GM18498 (cell line): ENCODE results near the gene DENND2A.
"Not testable (repeated sequence)": the region's sequence is repeated elsewhere in the genome, so short reads cannot be mapped to it uniquely, and the experiment has no call there.

ENCODE experiments used
- ATAC-seq: cut with Tn5 transposase; IDR thresholded peaks from one replicate; pipeline ENCODE4 v1.9.1; 2021; ENCODE audit warnings: mild to moderate bottlenecking, moderate library complexity; ENCODE audit not compliant: unreplicated experiment

The DENND2A gene

DNA sequence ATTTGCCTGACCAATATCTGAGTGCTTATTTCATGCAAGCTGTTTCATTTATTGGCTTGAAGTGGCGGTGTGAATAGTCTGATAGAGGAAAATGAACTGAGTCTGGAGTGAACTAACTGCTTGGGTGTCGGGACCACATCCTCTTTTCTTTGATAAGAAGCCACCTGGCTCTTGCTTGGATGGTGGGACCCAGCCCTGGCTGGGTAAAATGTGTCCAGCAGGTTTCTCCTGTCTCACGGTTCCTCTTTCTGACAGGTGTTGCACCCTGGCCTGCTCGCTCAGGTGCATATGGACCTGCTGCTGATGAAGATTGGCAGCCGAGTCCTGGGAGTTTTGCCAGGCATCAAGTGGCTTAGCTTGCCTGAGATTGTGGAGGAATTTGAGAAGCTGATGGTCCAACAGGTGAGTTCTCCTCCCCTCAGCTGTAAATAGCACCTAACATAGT lies 33.8 kb upstream of the DENND2A start:
- no peak for ATAC-seq

DNA sequence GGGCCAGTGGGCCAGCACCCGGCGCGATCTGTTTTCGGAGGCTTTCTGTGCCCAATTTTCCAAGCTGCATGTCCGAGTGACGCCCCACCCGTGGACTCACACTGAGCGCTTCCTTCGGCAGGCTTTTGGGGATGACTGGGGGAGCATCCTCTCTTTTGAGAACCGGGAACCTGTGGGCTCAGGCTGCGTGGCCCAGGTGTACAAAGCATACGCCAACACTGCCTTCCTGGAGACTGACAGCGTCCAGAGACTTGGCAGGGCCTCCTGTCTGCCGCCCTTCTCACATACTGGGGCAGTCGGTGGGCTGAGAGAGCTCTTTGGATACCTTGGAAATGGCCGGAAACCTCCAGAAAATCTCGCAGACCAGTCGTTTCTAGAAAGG lies 33.2 kb upstream of the DENND2A start:
- ATAC-seq: no peak

DNA sequence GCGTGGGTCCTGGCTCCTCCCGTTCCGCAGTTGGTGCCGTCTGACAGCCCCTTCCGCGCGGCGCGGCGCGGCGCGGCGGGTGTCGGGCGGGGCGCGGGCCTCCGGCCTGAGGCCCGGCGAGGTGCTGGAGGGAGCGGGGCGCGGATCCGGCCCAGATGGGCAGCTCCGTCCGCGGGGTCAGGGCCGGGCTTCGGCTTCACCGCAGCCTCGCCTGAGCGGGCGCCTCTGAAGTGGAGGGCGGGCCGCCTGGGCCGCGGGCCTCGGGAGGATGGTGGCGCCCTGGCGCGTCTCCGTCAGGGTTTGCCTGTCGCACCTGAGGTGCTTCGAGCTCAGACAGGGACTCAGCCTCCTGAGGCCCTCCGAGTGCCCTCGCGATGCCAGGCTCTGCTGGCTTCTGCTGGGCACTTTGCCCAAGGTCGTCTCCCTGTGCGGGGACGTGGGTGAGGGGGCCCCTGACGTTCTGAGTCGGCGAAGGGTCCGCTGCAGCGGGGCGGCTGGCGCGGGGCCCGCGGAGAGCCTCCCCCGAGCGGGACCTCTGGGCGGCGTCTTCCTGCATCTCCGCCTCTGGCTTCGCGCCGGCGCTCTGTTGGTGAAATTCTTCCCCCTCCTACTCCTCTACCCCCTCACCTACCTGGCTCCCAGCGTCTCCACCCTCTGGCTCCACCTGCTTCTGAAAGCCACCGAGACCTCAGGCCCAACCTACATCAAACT lies 32.6 kb upstream of the DENND2A start:
- ATAC-seq: peak; percentile 57

DNA sequence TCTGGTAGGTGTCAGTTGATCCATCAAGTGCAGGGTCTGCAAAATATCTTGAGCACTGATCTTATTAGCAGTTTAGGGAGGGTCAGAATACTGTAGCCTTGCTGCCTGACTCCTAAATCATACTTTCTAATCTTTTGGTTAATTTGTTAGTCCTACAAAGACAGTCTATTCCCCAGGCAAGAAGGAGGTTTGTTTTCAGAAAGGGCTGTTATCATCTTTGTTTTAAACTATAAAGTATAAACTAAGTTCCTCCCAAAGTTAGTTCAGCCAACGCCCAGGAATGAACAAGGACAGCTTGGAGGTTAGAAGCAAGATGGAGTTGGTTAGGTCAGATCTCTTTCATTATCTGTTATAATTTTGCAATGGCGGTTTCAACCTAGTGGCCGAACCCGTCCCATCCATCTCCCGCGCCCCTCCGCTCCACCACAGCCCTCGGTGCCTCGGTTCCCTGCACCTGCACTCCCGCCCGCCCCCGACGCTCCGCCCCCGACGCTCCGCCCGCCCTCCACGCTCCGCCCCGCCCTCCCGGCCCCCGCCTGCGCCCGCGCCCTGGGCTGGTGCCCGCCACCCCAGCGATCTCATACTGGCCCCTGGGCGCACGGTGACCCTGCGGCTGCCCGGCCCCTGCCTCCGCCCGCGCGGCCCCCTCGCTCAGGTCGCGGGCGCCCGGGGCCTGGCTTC lies 31.9 kb upstream of the DENND2A start, which contains the start of gene ADCK2:
TSS of gene ADCK2 (plus strand) at position 564 of the 681 bp plus-strand sequence. CDS start 386 bp downstream, outside the sequence.
- ATAC-seq: peak; percentile 69

DNA sequence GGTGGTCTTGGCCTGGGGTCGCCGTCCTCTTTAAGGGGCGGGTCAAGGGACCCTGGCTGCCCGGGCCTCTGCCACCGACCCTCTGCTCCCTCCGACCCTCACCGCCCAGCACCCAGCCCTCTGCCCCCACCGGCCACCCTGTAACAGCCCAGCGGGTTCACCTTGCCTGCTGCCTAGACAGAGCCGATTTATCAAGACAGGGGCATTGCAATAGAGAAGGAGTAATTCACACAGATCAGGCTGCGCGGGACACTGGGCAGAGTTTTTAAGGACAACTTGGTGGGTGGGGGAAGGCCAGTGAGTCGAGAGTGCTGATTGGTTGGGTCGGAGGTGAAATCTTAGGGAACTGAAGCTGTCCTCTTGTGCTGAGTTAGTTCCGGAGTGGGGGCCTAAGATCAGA lies 31.4 kb upstream of the DENND2A start:
- ATAC-seq: no peak

DNA sequence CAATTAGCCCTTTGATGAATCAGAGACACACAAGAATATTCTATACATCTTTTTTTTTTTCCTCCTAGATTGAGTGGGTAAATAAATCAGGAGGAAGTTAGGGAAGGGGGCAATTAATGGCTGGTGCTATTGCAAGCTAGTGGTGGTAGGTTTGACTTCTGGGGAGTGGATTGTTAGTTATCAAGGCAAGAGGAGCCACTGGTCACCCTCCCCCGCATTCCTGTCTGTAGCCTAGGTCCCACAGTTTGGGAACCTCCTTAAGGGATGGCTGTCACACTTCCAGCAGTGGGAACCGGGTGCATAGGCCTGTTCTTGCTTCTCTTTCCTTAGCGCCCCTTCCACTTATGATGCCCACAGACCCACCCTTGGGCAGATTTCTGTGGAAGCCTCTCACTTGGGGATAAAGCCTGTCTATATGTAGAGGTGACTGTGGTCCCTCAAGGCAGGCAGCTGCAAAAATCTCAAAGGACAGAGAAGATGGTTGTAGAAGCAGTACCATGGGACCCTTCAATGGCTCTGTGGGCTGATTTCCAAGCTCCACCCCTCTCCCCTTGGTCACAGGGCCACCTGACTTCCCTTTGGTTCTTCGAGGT lies 29.8 kb upstream of the DENND2A start:
- no peak for ATAC-seq

DNA sequence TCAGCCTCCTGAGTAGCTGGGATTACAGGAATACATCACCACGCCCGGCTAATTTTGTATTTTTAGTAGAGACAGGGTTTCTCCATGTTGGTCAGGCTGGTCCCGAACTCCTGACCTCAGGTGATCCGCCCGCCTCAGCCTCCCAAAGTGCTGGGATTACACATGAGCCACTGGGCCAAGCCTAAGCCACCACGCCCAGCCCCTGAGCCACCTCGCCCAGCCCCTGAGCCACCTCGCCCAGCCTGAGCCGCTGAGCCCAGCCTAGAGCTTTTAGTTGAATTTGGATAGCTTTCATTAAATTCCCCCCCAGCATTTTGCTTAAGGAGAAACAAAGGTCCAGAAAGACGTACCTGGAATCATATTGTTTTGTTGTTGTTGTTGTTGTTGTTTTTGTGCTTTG lies 29.2 kb upstream of the DENND2A start:
- not testable (repeated sequence) for ATAC-seq

DNA sequence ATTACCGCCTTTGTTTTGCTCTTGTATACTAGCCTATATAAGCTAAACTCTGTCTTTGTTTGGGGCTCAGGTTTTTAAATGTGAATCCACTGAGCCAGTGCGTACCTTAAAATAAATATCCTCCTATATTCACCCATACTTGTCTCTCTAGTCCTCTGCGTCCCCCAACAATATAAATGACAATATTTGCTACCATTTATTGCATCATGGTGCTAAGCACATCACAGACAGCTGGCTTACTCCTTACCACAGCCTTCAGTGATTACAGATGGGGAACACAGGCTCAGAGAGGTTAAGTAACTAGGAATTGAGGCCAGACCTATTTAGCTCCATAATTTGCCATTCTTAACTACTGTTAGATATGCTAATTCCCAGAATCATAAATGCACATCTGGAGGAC lies 28.7 kb upstream of the DENND2A start:
- no peak for ATAC-seq

DNA sequence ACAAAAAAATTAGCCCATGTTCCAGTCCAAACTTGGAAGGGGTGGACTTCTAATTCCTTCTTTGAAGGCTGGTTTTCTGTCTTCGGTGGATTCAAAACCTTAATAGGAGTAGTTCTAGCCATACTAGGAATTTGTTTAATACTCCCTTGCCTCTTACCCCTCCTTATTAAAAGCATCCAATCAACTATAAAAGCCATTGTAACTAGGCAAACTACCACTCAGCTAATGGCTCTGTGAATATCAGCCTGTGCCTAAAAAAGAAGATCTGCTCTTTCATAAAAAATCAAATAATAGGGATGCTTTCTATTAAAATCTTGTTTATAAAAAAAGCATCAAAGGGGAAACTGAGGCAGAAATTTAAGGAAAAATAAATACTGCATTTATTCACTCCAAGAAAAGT lies 28.0 kb upstream of the DENND2A start:
- no peak for ATAC-seq

DNA sequence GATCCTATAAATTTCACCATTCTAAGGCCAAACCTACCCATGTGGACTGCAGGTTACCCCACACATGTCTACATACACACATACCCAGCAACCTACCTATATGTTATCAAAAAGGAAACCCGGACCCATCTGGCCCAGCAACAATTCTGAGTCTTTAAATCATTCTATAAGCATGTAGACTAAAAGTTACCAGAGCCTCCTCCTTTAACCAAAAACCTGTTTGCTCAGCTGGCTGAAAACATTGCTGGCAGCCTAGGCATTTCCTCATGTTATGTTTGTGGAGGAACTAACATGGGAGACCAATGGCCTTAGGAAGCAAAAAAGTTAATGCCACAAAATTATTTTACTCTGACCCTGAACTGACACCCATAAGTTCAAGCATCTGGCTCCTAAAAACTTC lies 26.9 kb upstream of the DENND2A start:
- no peak for ATAC-seq

DNA sequence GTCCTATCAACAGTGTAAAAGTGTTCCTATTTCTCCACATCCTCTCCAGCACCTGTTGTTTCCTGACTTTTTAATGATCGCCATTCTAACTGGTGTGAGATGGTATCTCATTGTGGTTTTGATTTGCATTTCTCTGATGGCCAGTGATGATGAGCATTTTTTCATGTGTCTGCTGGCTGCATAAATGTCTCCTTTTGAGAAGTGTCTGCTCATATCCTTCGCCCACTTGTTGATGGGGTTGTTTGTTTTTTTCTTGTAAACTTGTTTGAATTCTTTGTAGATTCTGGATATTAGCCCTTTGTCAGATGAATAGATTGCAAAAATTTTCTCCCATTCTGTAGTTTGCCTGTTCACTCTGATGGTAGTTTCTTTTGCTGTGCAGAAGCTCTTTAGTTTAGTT lies 22.3 kb upstream of the DENND2A start:
- ATAC-seq: not testable (repeated sequence)

DNA sequence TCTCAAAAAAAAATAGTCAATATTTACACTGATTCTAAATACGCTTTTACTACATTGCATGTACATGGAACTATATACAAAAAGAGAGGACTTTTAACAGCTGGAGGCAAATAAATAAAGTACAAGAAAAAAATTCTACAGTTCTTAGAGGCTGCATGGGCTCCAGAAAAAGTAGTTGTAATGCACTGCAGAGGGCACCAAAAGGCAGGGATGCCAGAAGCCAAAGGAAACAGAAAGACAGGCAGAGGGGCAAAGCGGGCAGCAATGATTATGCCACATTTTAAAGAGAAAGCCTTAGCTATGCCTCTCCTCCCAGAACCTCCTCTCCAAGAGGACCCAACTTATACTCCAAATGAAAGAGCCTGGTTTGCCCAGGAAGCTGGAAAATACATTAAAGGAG lies 20.5 kb upstream of the DENND2A start:
- ATAC-seq: no peak

DNA sequence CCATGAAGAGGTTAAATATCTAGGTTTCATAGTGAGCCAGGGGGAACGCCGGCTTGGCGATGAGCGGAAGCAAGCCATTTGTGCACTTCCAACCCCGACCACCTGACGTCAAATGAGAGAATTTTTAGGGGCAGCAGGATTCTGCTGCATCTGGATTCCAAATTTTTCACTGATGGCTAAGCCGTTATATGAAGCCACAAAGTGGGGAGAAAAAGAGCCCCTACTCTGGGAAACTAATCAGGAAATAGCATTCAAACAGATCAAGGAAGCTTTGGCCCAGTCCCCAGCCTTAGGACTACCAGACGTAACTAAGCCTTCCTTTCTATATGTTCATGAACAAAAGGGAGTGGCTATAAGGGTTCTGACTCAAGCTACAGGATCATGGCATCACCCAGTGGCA lies 19.2 kb upstream of the DENND2A start:
- ATAC-seq: no peak

DNA sequence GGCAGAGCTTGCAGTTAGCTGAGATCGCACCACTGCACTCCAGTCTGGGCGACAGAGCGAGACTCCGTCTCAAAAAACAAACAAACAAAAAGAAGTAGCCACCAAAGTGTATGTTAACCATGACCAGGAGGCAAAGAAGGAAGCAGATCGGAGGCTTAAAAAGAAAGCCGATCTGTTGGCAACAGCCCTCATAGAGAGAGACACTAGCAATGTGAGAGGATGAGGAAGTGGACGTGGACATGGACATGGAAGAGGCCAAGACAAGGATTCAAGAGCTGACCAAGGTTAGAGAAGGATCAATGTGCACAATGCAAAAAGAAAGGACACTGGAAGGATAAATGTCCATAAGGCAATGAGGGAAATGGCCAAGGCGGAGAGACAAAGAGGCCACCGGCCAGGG lies 17.3 kb upstream of the DENND2A start:
- ATAC-seq: no peak

DNA sequence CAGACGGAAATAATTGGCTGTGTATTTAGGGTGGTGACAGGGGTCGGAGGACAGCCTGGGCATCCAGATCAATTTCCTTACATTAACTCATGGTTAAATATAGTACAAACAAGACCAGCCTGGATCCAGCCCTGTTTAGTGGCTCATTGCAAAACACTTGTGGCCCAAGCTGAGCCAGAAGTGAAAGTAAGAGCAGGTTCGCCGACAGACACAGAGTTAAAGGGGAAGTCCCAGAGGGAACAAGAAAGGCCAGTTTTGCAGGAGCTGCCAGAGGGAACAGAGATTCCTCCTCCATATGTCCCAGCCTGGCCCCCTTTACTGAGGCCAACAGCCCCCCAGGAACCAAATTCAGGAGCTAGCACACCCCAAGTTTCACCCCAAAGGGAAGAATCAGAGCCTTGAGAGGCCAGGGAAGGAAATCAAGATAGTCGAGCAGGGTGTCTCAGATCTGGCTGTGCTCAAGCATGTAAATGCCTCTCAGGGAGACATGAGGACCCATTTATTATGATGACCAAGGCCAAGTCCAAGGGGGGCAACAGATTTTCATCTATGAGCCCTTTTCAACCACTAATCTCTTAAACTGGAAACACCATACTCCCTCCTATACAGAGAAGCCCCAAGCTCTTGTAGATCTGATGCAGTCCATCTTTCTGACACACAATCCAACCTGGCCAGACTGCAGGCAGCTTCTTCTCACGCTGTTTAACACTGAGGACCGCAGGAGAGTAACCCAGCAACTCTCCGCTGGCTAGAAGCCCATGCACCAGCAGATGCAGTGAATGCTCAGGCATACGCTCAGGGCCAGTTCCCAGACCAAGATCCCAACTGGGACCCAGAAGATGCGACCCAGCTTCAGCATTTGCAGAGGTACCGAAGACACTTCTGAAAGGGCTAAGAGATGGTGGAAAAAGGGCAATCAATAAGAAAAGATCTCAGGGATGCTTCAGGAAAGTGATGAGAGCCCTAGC lies 16.2 kb upstream of the DENND2A start:
- ATAC-seq: peak; percentile 96

DNA sequence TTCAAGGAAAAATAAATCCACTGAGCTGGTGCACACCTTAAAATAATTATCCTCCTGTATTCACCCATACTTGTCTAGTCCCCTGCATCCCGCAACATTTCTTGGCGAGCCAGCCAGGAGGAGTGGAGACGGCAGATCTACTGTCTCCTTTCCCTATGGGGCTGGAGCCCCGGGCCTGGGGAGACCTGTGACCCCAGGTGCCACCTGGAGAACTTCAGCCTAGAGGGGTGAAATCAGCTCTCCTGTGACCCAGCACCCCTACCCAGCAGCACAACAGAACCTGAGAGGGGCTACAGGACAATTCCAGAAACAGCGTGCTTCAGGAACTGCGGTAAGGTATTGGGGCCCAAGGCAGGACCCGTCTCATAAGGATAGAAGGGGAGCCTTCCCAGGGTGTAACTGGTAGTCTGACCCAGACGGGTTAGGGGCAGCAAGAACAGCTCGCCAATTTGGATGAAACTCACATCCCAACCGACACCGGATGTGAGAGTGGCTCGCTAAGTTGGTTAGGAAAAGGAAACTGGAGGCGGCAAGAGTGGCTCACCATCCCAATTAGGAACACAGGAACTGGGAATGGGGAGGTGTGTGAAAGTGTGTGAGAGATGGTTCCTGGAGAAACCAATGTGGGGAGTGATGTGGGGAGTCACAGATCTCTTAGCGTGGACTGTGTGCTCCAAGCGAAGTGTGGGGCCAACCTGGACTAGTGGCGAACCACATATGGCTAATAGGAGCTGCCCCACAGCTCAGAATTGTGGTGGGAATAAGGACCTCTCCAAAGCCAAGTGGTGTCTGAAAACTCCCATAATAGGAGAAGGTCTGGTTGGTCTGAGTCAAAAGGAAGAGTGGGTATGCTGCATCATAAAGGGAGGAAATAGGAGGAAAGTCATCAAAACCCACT lies 15.1 kb upstream of the DENND2A start:
- ATAC-seq: no peak

DNA sequence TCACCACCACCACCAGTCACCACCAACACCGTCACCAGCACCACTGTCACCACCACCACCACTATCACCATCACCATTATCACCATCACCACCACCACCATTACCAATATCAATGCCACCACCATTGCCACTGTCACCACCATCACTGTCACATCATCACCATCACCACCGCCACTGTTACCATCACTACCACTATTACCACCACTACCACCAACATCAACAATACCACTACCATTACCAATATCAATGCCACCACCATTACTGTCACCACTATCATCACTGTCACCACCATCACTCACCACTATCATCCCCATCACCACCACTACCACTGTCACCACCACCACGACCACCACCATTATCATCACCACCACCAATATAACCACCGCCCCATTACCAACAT lies 14.0 kb upstream of the DENND2A start:
- ATAC-seq: no peak

DNA sequence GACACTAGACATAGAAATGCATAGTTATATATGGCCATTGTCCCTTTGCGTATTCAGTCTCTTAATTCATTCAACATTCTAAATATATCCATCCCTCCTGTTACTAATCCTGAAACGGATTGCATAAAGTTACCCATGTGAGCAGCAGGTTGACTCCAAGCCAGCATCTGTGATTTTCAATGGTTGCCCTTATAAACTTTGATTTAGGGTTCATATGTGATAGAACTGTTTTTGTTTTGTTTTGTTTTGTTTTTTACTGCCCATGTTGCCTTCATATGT lies 13.4 kb upstream of the DENND2A start:
- no peak for ATAC-seq

DNA sequence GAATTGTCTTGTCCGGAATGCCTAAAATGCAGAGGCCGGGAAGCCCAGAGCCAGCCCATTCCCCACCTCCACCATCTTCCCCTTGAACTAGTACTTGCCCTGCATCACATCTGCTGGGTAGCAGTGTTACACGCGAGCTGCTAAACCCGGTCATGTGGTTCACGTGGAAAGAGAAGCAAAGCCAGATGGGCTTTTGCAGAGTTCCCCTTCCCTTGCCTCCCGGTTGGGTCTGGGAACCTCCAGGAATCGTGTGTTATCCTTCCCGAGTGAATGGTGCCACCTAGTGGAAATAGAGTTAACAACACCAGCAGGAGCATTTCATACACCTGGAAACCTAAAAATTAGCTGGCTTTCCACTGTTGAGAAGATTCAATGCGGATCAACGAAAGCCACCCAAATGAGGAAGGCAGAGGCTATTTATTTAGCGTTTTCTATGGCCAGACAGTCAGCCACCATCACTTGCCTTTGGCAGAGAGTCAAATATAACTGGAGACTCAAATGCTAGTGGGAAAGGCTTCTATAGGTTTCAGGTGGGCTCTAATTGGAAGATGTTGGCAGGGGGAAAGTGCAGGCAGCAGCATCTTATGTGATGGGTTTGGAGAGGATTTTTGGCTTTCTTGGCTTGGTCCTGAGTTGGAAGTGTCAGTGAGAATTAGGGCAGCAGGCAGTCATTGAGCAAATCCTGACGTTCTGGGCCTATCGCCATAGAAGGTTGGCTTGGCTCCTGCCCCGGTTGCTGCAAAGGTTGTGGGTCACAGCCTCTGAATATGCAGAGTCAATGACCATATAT lies 12.9 kb upstream of the DENND2A start:
- no peak for ATAC-seq
